ENCODE data around the gene AMN1.

- TF ChIP-seq CTCF (IDR thresholded peaks at IDR 0.05 in 2 of 3, conservative IDR thresholded peaks at IDR 0.05 in 1 of 3; ENCODE audit: borderline replicate concordance in 1 of 3, insufficient read depth in 1 of 3, low read depth in 2 of 3, low read length in 2 of 3): peak in 2 of 3 experiments; percentile 21 to 28; a peak in 2 of 6 replicates
- TF ChIP-seq EZH2phosphoT487 (IDR thresholded peaks at IDR 0.05; ENCODE audit: borderline replicate concordance): no peak
- TF ChIP-seq SIN3A (IDR thresholded peaks at IDR 0.05; ENCODE audit: low read depth): no peak
- no peak for TF ChIP-seq JUND (IDR thresholded peaks at IDR 0.05)
- no peak for TF ChIP-seq EZH2 (IDR thresholded peaks at IDR 0.05)
These were observed 26.8 kb downstream of the AMN1 start for GRCh38 chr12:31702047-31702446.
